Kidney (tissue), 22 donors: ENCODE data around the gene ZNF157. TPM values are rescaled to one million over a fixed set of nuclear protein-coding genes. Genes with fewer than 3 reads are reported as not detected.

Experiments used
- DNase-seq, 5 donors: peaks; one replicate each; pipeline ENCODE4 v3.0.0-alpha.2; 2013 to 2020
- FAIRE-seq: peaks from 2 replicates; lab custom pipeline; 2012; peaks lifted over from hg19 to GRCh38; lab: Jason Lieb, UNC
- H3K27ac ChIP-seq, 2 donors: one replicate each; pipeline ENCODE4 v1.7.0; 2013; ENCODE audit warnings: low read depth in 2 of 2, low read length in 2 of 2, inconsistent platforms in 1 of 2
- H3K27me3 ChIP-seq: one replicate; pipeline ENCODE4 v1.7.1; 2013; ENCODE audit warnings: low read length, inconsistent platforms; ENCODE audit not compliant: control insufficient read depth, insufficient read depth
- H3K36me3 ChIP-seq, 3 donors: one replicate each; pipeline versions ENCODE4 v1.7.0 to v1.7.1; 2013; ENCODE audit warnings: low read length in 3 of 3, control low read depth in 1 of 3, inconsistent platforms in 1 of 3; ENCODE audit not compliant: insufficient read depth in 3 of 3, control insufficient read depth in 2 of 3
- H3K4me1 ChIP-seq, 3 donors: one replicate each; pipeline versions ENCODE4 v1.7.0 to v1.7.1; 2013; ENCODE audit warnings: low read length in 3 of 3, inconsistent platforms in 1 of 3, low read depth in 1 of 3; ENCODE audit not compliant: control insufficient read depth in 2 of 3, insufficient read depth in 2 of 3
- H3K4me3 ChIP-seq, 3 donors: one replicate each; pipeline versions ENCODE4 v1.7.0 to v1.8.1; 2013; ENCODE audit warnings: low read length in 3 of 3, control low read depth in 1 of 3, inconsistent platforms in 1 of 3
- H3K9ac ChIP-seq, 3 donors: one replicate each; pipeline versions ENCODE4 v1.7.0 to v1.7.1; 2013; ENCODE audit warnings: low read length in 3 of 3, control low read depth in 1 of 3, inconsistent platforms in 1 of 3
- H3K9me3 ChIP-seq, 3 donors: one replicate each; pipeline versions ENCODE4 v1.7.0 to v1.7.1; 2013; ENCODE audit warnings: low read length in 3 of 3, control low read depth in 1 of 3, inconsistent platforms in 1 of 3; ENCODE audit not compliant: control insufficient read depth in 2 of 3, insufficient read depth in 1 of 3
- CTCF ChIP-seq: IDR thresholded peaks from 3 replicates; pipeline ENCODE4 v1.5.1; 2012; ENCODE audit warnings: mild to moderate bottlenecking, moderate library complexity, borderline replicate concordance; ENCODE audit not compliant: insufficient read depth; ENCODE audit errors: extremely low read depth
- intact Hi-C: fragments of 100-400 bp; cut with DNase I; formaldehyde crosslinking; loops from one replicate; pipeline ENCODE4 v1.11.1; 2022
- long read RNA-seq, 10 donors: library from polyadenylated mRNA in 1 of 10; unstranded in 1 of 10; transcript quantifications; one replicate each; pipeline ENCODE4 v2.0.0 and lab custom pipeline, GENCODE V29; 2021 to 2026
- polyA plus RNA-seq: library from polyadenylated mRNA; stranded (reverse); fragments of 350-450 nt; fragmentation: Illumina TruSeq; extraction: RNeasy Lipid Tissue Mini Kit (QIAGEN cat#74804); gene quantifications from one replicate; pipeline ENCODE4 v1.2.3, GENCODE V29; 2014; ENCODE audit warnings: low read depth, low replicate concordance; ENCODE audit not compliant: insufficient read depth
- total RNA-seq: library from RNA; stranded (reverse); fragmentation: NEBNext Ultra II Directional; extraction: Animal tissue kit (Norgen Biotek cat#: 25700); gene quantifications from one replicate; pipeline ENCODE4 v1.2.1, GENCODE V29; 2021
- donor health status: control.
- donor health status: control.
- donor health status: control.
- donor health status: control.
- donor health status: control.
- donor health status: DM: yes; HTN: yes; CAD: no.
- donor health status: Normal renal cell carcinoma (clear cell type).

Gene ZNF157
- total RNA-seq (0.57 TPM), polyA plus RNA-seq (0.17 TPM)
- long read RNA-seq, donor 1: 0 reads
- long read RNA-seq, donor 2: 0 reads
- long read RNA-seq, donor 3: 0 reads
- long read RNA-seq, donor 4: 0 reads
- long read RNA-seq, donor 5: 0 reads
- long read RNA-seq, donor 6, partial matches to known transcripts: 5 of 5 reads
- long read RNA-seq, donor 6, other reads (novel, unspliced or antisense): 0 of 5 reads
- long read RNA-seq, donor 7: 0 reads
- long read RNA-seq, donor 8: 0 reads
- long read RNA-seq, donor 9: 0 reads
- long read RNA-seq, donor 10: 0 reads

- no peaks in the 10 kb centered on the region for H3K36me3 ChIP-seq
- no peaks in the 10 kb centered on the region for H3K4me1 ChIP-seq
- no peak within 1 kb of the TSS for H3K27ac ChIP-seq
- H3K27me3 ChIP-seq: no peaks in the 10 kb centered on the region
- intact Hi-C loops: no loop called here
- DNase-seq (no peak), FAIRE-seq (no peak)
- no peaks in the 10 kb centered on the region for H3K9me3 ChIP-seq
- no peak for TF ChIP-seq CTCF
- no peak within 1 kb of the TSS for H3K9ac ChIP-seq
- H3K4me3 ChIP-seq: no peak within 1 kb of the TSS
Measured at GRCh38 chrX:47370278-47370677, at the start of gene ZNF157. TSS of gene ZNF157 (plus strand) at chrX:47370578. CDS start at chrX:47370669, 91 bp downstream.

GRCh38 chrX:47321386-47321785, 49.0 kb upstream of the ZNF157 start:
- no peaks in the 10 kb centered on the region for H3K4me1 ChIP-seq
- no peaks in the 10 kb centered on the region for H3K27me3 ChIP-seq
- no peaks in the 10 kb centered on the region for H3K9me3 ChIP-seq
- DNase-seq (peak; percentile 76 to 88 (median 82)), FAIRE-seq (no peak)
- no peak overlapping the region for H3K4me3 ChIP-seq
- H3K36me3 ChIP-seq: no peaks in the 10 kb centered on the region
- H3K27ac ChIP-seq: no peak overlapping the region
- H3K9ac ChIP-seq: no peak overlapping the region
- intact Hi-C loops: no loop called here
- TF ChIP-seq CTCF: no peak

GRCh38 chrX:47321823-47322371, 48.5 kb upstream of the ZNF157 start:
- FAIRE-seq (no peak), DNase-seq (peak in 1 of 5 donors; percentile 38)
- no peak overlapping the region for H3K4me3 ChIP-seq
- no peaks in the 10 kb centered on the region for H3K4me1 ChIP-seq
- intact Hi-C loops: no loop called here
- no peaks in the 10 kb centered on the region for H3K27me3 ChIP-seq
- no peak overlapping the region for H3K27ac ChIP-seq
- TF ChIP-seq CTCF: no peak
- no peaks in the 10 kb centered on the region for H3K9me3 ChIP-seq
- H3K9ac ChIP-seq: no peak overlapping the region
- no peaks in the 10 kb centered on the region for H3K36me3 ChIP-seq
